ENCODE measurements around the gene FAIM. TPM values are rescaled to one million over a fixed set of nuclear protein-coding genes. Genes with fewer than 3 reads are reported as not detected.

FAIM gene
- total RNA-seq, 1 experiment from 2014 or later, result 11.0 TPM

- Histone ChIP-seq H4K20me1 (ENCODE audit: control insufficient read depth, insufficient read depth, insufficient read length) (no peaks in the 10 kb centered on the region), H2BK12ac (ENCODE audit: insufficient read length, low read depth, low read length) (no peak overlapping the region), H2BK120ac (ENCODE audit: low read depth, low read length, poor library complexity, severe bottlenecking) (no peak overlapping the region), H4K91ac (ENCODE audit: insufficient read length, low read depth, low read length) (no peak overlapping the region), H3K27me3 (ENCODE audit: insufficient read depth, low read length) (no peaks in the 10 kb centered on the region), H3K4ac (ENCODE audit: low read depth, low read length) (no peak overlapping the region), H2BK5ac (ENCODE audit: insufficient read length, low read length) (no peak overlapping the region), H3K56ac (ENCODE audit: insufficient read length, low read depth, low read length) (no peak overlapping the region), H3K18ac (ENCODE audit: insufficient read length, low read depth, low read length) (no peak overlapping the region), H3K27ac (ENCODE audit: insufficient read length, low read depth, low read length) (no peak overlapping the region), H3K14ac (ENCODE audit: insufficient read depth, low read length) (no peak overlapping the region), H3K9me3 (ENCODE audit: control insufficient read depth, low read depth, low read length) (peaks cover 25% of the 10 kb centered on the region), H3K4me1 (ENCODE audit: insufficient read depth, low read length) (no peaks in the 10 kb centered on the region), H3K79me2 (ENCODE audit: insufficient read depth, low read length) (no peaks in the 10 kb centered on the region), H3K9ac (ENCODE audit: extremely low read depth, insufficient read length, low read length) (no peak overlapping the region), H2AFZ (ENCODE audit: low read length) (no peak overlapping the region), H4K5ac (ENCODE audit: insufficient read length, low read depth, low read length) (no peak overlapping the region), H3T11ph (ENCODE audit: low read length) (no peak overlapping the region), H3K4me2 (ENCODE audit: insufficient read depth, insufficient read length, low read length) (no peak overlapping the region), H3K23ac (ENCODE audit: insufficient read length, low read depth, low read length) (no peak overlapping the region), H2BK20ac (ENCODE audit: low read depth, low read length, poor library complexity, severe bottlenecking) (no peak overlapping the region), H3K79me1 (ENCODE audit: insufficient read depth, low read depth, low read length, poor library complexity, severe bottlenecking) (no peaks in the 10 kb centered on the region), H3K23me2 (ENCODE audit: insufficient read length, low read depth, low read length, poor library complexity, severe bottlenecking) (no peaks in the 10 kb centered on the region), H2BK15ac (ENCODE audit: low read depth, low read length) (no peak overlapping the region), H2AK5ac (ENCODE audit: insufficient read length, low read length) (no peak overlapping the region), H4K8ac (replicated peaks; ENCODE audit: insufficient read length, low read depth, low read length) (no peak overlapping the region)
- H3K36me3 Mint-ChIP-seq (ENCODE audit: insufficient read depth in 1 of 3, low read depth in 3 of 3), result peaks cover 54 to 84% (median 83%) of the 10 kb centered on the region in 3 experiments
- H3K4me1 Mint-ChIP-seq, result no peaks in the 10 kb centered on the region
- DNase-seq, result no peak
- H3K9me3 Mint-ChIP-seq, result peaks cover 80 to 85% of the 10 kb centered on the region in 2 experiments
- no peak overlapping the region for H3K27ac Mint-ChIP-seq
- H3K27me3 Mint-ChIP-seq (ENCODE audit: low read depth), result peaks cover 33% of the 10 kb centered on the region
- no peak overlapping the region for H3K4me3 Mint-ChIP-seq
- TF ChIP-seq CTCF (conservative IDR thresholded peaks at IDR 0.05), result no peak
Observed at GRCh38 chr3:138646008-138646407, 37.4 kb downstream of the FAIM start.

Data from H9 (cell line).